H1 (cell line): Measurements from ENCODE around the gene TASOR2. TPM values are rescaled to one million over a fixed set of nuclear protein-coding genes. Genes with fewer than 3 reads are reported as not detected.

Experiments
- CTCF ChIA-PET: fragments of 300-600 bp; sonication (Branson Sonifier 250); formaldehyde crosslinking; loops from one replicate; lab custom pipeline; 2021; ENCODE audit not compliant: partially characterized antibody; lab: Charles Lee
- POLR2A ChIA-PET: fragments of 300-600 bp; sonication (Branson Sonifier 250); formaldehyde crosslinking; loops from one replicate; lab custom pipeline; 2021; ENCODE audit warnings: inconsistent platforms; ENCODE audit not compliant: partially characterized antibody; lab: Charles Lee
- DNase-seq, 2 experiments: peaks; one replicate each; pipeline versions ENCODE4 v3.0.0 to v3.0.0-alpha.2; 2010 to 2022; ENCODE audit warnings: low spot score in 2 of 2, low read depth in 1 of 2, mixed read lengths in 1 of 2
- FAIRE-seq: peaks from 2 replicates; lab custom pipeline; 2011; peaks lifted over from hg19 to GRCh38; lab: Jason Lieb, UNC
- H2AFZ ChIP-seq: 2 replicates; pipeline ENCODE4 v1.8.1; 2012; ENCODE audit warnings: low read length, inconsistent platforms
- H2AK5ac ChIP-seq: 2 replicates; pipeline ENCODE4 v1.6.1; 2013; ENCODE audit warnings: low read depth, low read length
- H2BK120ac ChIP-seq: replicated peaks from 2 replicates; pipeline ENCODE3; 2013; ENCODE audit warnings: low read depth, low read length, inconsistent platforms
- H2BK12ac ChIP-seq: 2 replicates; pipeline ENCODE4 v1.6.1; 2013; ENCODE audit warnings: low read depth, low read length
- H2BK15ac ChIP-seq: 2 replicates; pipeline ENCODE4 v1.6.1; 2013; ENCODE audit warnings: low read length
- H2BK20ac ChIP-seq: 2 replicates; pipeline ENCODE4 v1.6.1; 2013; ENCODE audit warnings: low read length
- H2BK5ac ChIP-seq: 2 replicates; pipeline ENCODE4 v1.6.1; 2013; ENCODE audit warnings: low read depth, low read length
- H3K14ac ChIP-seq: 2 replicates; pipeline ENCODE4 v1.6.1; 2013; ENCODE audit warnings: inconsistent platforms; ENCODE audit not compliant: insufficient read length
- H3K18ac ChIP-seq: 2 replicates; pipeline ENCODE4 v1.6.1; 2013; ENCODE audit warnings: low read length; ENCODE audit errors: extremely low read depth
- H3K23ac ChIP-seq: 2 replicates; pipeline ENCODE4 v1.6.1; 2013; ENCODE audit warnings: inconsistent platforms; ENCODE audit not compliant: insufficient read length
- H3K23me2 ChIP-seq: 2 replicates; pipeline ENCODE4 v1.6.1; 2013; ENCODE audit warnings: low read depth, low read length
- H3K27ac ChIP-seq: 2 replicates; pipeline ENCODE4 v1.6.1; 2011; ENCODE audit warnings: low read depth, low read length, inconsistent platforms
- H3K27me3 ChIP-seq, 4 experiments: replicated peaks in 1 of 4; 1 replicate in 1 of 4; 2 replicates in 3 of 4; pipeline versions ENCODE4 v1.6.1 to v1.8.1; 2011 to 2013; ENCODE audit warnings: low read length in 3 of 4, mild to moderate bottlenecking in 3 of 4, inconsistent platforms in 2 of 4, mixed read lengths in 2 of 4, moderate library complexity in 1 of 4; ENCODE audit not compliant: control insufficient read depth in 3 of 4, insufficient read depth in 3 of 4; ENCODE audit errors: extremely low read depth in 1 of 4
- H3K36me3 ChIP-seq, 4 experiments: 2 replicates each; pipeline versions ENCODE4 v1.6.1 to v1.8.1; 2011 to 2013; ENCODE audit warnings: mild to moderate bottlenecking in 4 of 4, low read length in 3 of 4, moderate library complexity in 2 of 4, control low read depth in 1 of 4, inconsistent platforms in 1 of 4; ENCODE audit not compliant: insufficient read depth in 4 of 4, control insufficient read depth in 2 of 4
- H3K4ac ChIP-seq: replicated peaks from 2 replicates; pipeline ENCODE3; 2013; ENCODE audit warnings: low read length, low read depth, mixed read lengths, inconsistent platforms; ENCODE audit not compliant: insufficient read length
- H3K4me1 ChIP-seq, 4 experiments: replicated peaks in 1 of 4; 1 replicate in 1 of 4; 2 replicates in 3 of 4; pipeline versions ENCODE4 v1.6.1 to v1.8.1; 2011 to 2013; ENCODE audit warnings: low read length in 3 of 4, inconsistent platforms in 2 of 4, mixed read lengths in 1 of 4; ENCODE audit not compliant: insufficient read depth in 4 of 4, control insufficient read depth in 3 of 4
- H3K4me2 ChIP-seq, 2 experiments: 2 replicates each; pipeline versions ENCODE4 v1.6.1 to v1.8.1; 2011 to 2013; ENCODE audit warnings: low read depth in 2 of 2, low read length in 2 of 2, control low read depth in 1 of 2, inconsistent platforms in 1 of 2, mild to moderate bottlenecking in 1 of 2; ENCODE audit not compliant: insufficient read depth in 1 of 2
- H3K4me3 ChIP-seq, 4 experiments: fragments of 200-600, 300-600 bp in 1 of 4; sonication (generic), shearing (Covaris generic), sonication (Bioruptor Twin) in 1 of 4; 2 replicates each; pipeline versions ENCODE4 v1.5.1 to v1.8.1; 2011 to 2016; ENCODE audit warnings: low read length in 4 of 4, low read depth in 3 of 4, control low read depth in 2 of 4, inconsistent platforms in 2 of 4, mild to moderate bottlenecking in 2 of 4, mixed read lengths in 1 of 4, moderate library complexity in 1 of 4; ENCODE audit not compliant: insufficient read depth in 2 of 4; ENCODE audit errors: extremely low read depth in 1 of 4
- H3K56ac ChIP-seq: replicated peaks from 2 replicates; pipeline ENCODE3; 2013; ENCODE audit warnings: low read depth, mild to moderate bottlenecking, mixed read lengths, low read length, inconsistent platforms; ENCODE audit not compliant: insufficient read length
- H3K79me1 ChIP-seq: 2 replicates; pipeline ENCODE4 v1.6.1; 2013; ENCODE audit warnings: low read depth, low read length, control low read depth
- H3K79me2 ChIP-seq, 2 experiments: 2 replicates each; pipeline versions ENCODE4 v1.6.1 to v1.8.1; 2012 to 2013; ENCODE audit warnings: low read length in 2 of 2, mild to moderate bottlenecking in 2 of 2, inconsistent platforms in 1 of 2; ENCODE audit not compliant: insufficient read depth in 2 of 2, control insufficient read depth in 1 of 2
- H3K9ac ChIP-seq, 4 experiments: replicated peaks in 1 of 4; 1 replicate in 1 of 4; 2 replicates in 3 of 4; pipeline versions ENCODE4 v1.6.1 to v1.8.1; 2011 to 2013; ENCODE audit warnings: low read depth in 3 of 4, low read length in 3 of 4, control low read depth in 2 of 4, mild to moderate bottlenecking in 2 of 4, moderate library complexity in 2 of 4, inconsistent platforms in 1 of 4; ENCODE audit errors: extremely low read depth in 1 of 4
- H3K9me3 ChIP-seq, 2 experiments: 2 replicates each; pipeline versions ENCODE4 v1.6.1 to v1.8.1; 2012 to 2013; ENCODE audit warnings: mild to moderate bottlenecking in 2 of 2, moderate library complexity in 2 of 2, control low read depth in 1 of 2, inconsistent platforms in 1 of 2, low read depth in 1 of 2, low read length in 1 of 2, mixed read lengths in 1 of 2; ENCODE audit not compliant: insufficient read depth in 2 of 2
- H4K20me1 ChIP-seq, 2 experiments: replicated peaks in 1 of 2; 2 replicates each; pipeline versions ENCODE3 to v1.8.1; 2011 to 2013; ENCODE audit warnings: inconsistent platforms in 2 of 2, low read length in 2 of 2, mild to moderate bottlenecking in 1 of 2; ENCODE audit not compliant: insufficient read depth in 2 of 2, control insufficient read depth in 1 of 2
- H4K5ac ChIP-seq: 2 replicates; pipeline ENCODE4 v1.6.1; 2013; ENCODE audit warnings: low read length, low read depth, mixed read lengths, inconsistent platforms; ENCODE audit not compliant: insufficient read length
- H4K8ac ChIP-seq: 2 replicates; pipeline ENCODE4 v1.8.0; 2013; ENCODE audit warnings: mild to moderate bottlenecking, moderate library complexity, low read length, inconsistent platforms; ENCODE audit not compliant: insufficient read depth; ENCODE audit errors: extremely low read depth
- H4K91ac ChIP-seq: replicated peaks from 2 replicates; pipeline ENCODE3; 2013; ENCODE audit warnings: low read length, mixed read lengths, inconsistent platforms; ENCODE audit not compliant: insufficient read length
- CBX5 ChIP-seq: fragments of 300-800, 300-1000 bp; sonication (generic); IDR thresholded peaks from 2 replicates; pipeline ENCODE4 v1.7.1; 2016; ENCODE audit warnings: antibody characterized with exemption, low read length, low read depth
- CEBPB ChIP-seq: IDR thresholded peaks from 2 replicates; pipeline ENCODE4 v1.6.1; 2012; ENCODE audit warnings: low read depth, low read length
- WGBS, 2 experiments: shearing (Covaris generic) in 1 of 2; methylation state at CpG; one replicate each; pipeline versions ENCODE4 v1.1.6 to v1.1.7; 2013 to 2015; ENCODE audit warnings: low lambda C conversion rate in 2 of 2, mixed read lengths in 2 of 2, inconsistent platforms in 1 of 2, low coverage in 1 of 2, missing lambda C conversion rate in 1 of 2; ENCODE audit not compliant: insufficient replicate concordance in 2 of 2, insufficient coverage in 1 of 2, insufficient read length in 1 of 2; ENCODE audit errors: extremely low coverage in 1 of 2, missing lambda C conversion rate in 1 of 2; 5-methylcytosine and 5-hydroxymethylcytosine counted together
- polyA plus RNA-seq, 7 experiments: library from polyadenylated mRNA; depleted of rRNA in 3 of 7; stranded (reverse) in 5 of 7; unstranded in 2 of 7; fragments of >200 nt in 5 of 7; fragments of 200-250 nt in 2 of 7; gene quantifications; 1 replicate in 5 of 7; 2 replicates in 1 of 7; 4 replicates in 1 of 7; pipeline versions ENCODE4 v1.2.1 to v1.2.3, GENCODE V29; 2011 to 2013; ENCODE audit warnings: missing spikeins in 2 of 7, mixed read lengths in 2 of 7
- total RNA-seq: library from RNA; stranded (reverse); fragmentation: NEBNext Ultra II Directional; extraction: Animal tissue kit (Norgen Biotek cat#: 25700); gene quantifications from 2 replicates; pipeline ENCODE4 v1.2.1, GENCODE V29; 2021

Gene TASOR2
- total and polyA plus RNA-seq, 2 of the 8 experiments (the other 6 are each of a cell fraction or from before 2014, with no cell fraction given), result 13.1 to 74.9 TPM

DNA sequence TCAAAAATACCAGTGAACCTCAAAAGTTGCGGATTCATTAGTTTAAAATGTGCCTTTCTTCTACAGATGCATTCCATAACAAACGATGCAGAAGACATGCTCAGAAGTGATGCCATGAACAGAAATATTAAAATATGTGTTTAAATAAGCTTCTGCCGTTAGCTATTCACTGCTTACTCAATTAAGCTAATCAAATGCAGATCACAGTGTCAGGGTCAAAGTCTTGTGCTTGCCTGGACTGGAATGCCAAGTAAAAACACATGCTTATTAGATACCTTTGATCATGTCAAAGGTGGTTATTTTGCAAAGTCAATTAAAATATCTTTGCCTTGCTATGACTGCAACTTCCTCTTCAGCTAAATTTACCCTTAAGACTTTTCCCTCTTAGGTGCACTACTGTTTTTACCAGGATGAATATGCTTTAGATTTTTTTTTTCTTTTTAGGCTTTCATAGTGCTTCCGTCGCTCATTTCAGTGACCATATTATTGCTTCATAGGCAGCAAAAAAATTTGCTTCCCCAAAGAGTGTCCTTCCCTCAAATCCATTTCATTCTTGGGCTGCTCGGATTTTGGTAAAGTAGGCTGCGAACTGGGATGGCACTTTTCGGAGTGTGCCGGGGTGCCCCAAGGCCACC, 19.1 kb upstream of the TASOR2 start:
- Histone ChIP-seq H4K20me1 (peaks cover 5 to 6% of the 10 kb centered on the region in 2 experiments), H3K79me2 (peaks cover 0 to 23% of the 10 kb centered on the region in 2 experiments; a peak in 2 of 4 replicates), H3K23me2 (peaks cover 5% of the 10 kb centered on the region), H2BK20ac (no peak overlapping the region), H2BK120ac (no peak overlapping the region), H3K56ac (no peak overlapping the region), H2BK15ac (no peak overlapping the region; the same call in 1 of the 2 replicates), H4K8ac (peak overlapping the region; percentile 35; the same call in 1 of the 2 replicates), H3K23ac (no peak overlapping the region), H3K36me3 (no peaks in the 10 kb centered on the region), H3K18ac (peak overlapping the region; percentile 68; the same call in 1 of the 2 replicates), H3K4me3 (peak overlapping the region; percentile 75 to 97 (median 82)), H4K5ac (no peak overlapping the region)
- DNase-seq (no peak), FAIRE-seq (no peak)
- TF ChIP-seq CEBPB, result 0 out of 2 replicates have a peak, but pooled peaks have one; percentile 15
- no peak for TF ChIP-seq CBX5
- TF ChIP-seq, all 59 proteins: peak for 1
- H3K27ac ChIP-seq, result no peak overlapping the region
- no peak overlapping the region for H2AFZ ChIP-seq
- no peak overlapping the region for H2AK5ac ChIP-seq
- H3K79me1 ChIP-seq, result no peaks in the 10 kb centered on the region
- H3K4me1 ChIP-seq, result peaks cover 2 to 14% (median 12%) of the 10 kb centered on the region in 4 experiments
- H3K9me3 ChIP-seq, result no peaks in the 10 kb centered on the region
- H3K4ac ChIP-seq, result no peak overlapping the region
- peak overlapping the region; percentile 95 to 100 for H3K4me2 ChIP-seq
- 32% methylated on average over 9 of the region's 9 CpGs; no CpG with 5 or more reads in 1 of the 2 experiments for WGBS, 2 experiments
- H2BK5ac ChIP-seq, result no peak overlapping the region; the same call in 1 of the 2 replicates
- 0 out of 7 replicates have a peak, but pooled peaks cover 0 to 4% (median 1%) of the 10 kb centered on the region in 4 experiments for H3K27me3 ChIP-seq
- ChIA-PET POLR2A (interaction anchor here (0.5 to 2.8 kb wide), 3 partner anchors 11 to 137 kb away, joined by 3 to 16 read pairs (median 4); no protein-coding TSS in a partner anchor), CTCF (interaction anchor here (0.6 to 1.6 kb wide), 5 partner anchors 10 to 282 kb away, joined by 3 to 4 read pairs (median 3); no protein-coding TSS in a partner anchor)
- H3K9ac ChIP-seq, result peak overlapping the region; percentile 49 to 91 (median 67)
- H4K91ac ChIP-seq, result no peak overlapping the region
- no peak overlapping the region for H3K14ac ChIP-seq
- H2BK12ac ChIP-seq, result no peak overlapping the region
